GM19395 (cell line): ENCODE results near the gene PPP1R11.
"Not testable (repeated sequence)": the region's sequence is repeated elsewhere in the genome, so short reads cannot be mapped to it uniquely, and the experiment has no call there.

Source experiments
- ATAC-seq: cut with Tn5 transposase; IDR thresholded peaks from one replicate; pipeline ENCODE4 v1.9.1; 2021; ENCODE audit warnings: mild to moderate bottlenecking, moderate library complexity; ENCODE audit not compliant: unreplicated experiment

PPP1R11 gene

GRCh38 chr6:30066577-30067459 lies at the start of gene PPP1R11:
TSS of gene PPP1R11 (plus strand) at chr6:30067198. CDS start at chr6:30067411, 213 bp downstream.
- peak; percentile 96 for ATAC-seq

- no peak for ATAC-seq
Measured at GRCh38 chr6:30019819-30020218, 47.2 kb upstream of the PPP1R11 start.

- no peak for ATAC-seq
Measured at GRCh38 chr6:30020626-30021025, 46.4 kb upstream of the PPP1R11 start.

GRCh38 chr6:30022189-30022588 lies 44.8 kb upstream of the PPP1R11 start:
- ATAC-seq = no peak

- ATAC-seq = not testable (repeated sequence)
Measured at GRCh38 chr6:30022712-30023111, 44.3 kb upstream of the PPP1R11 start.

- no peak for ATAC-seq
Measured at GRCh38 chr6:30025186-30025585, 41.8 kb upstream of the PPP1R11 start.

- no peak for ATAC-seq
Measured at GRCh38 chr6:30029588-30029987, 37.4 kb upstream of the PPP1R11 start.

- ATAC-seq = no peak
Measured at GRCh38 chr6:30031381-30031780, 35.6 kb upstream of the PPP1R11 start.

- ATAC-seq = not testable (repeated sequence)
Measured at GRCh38 chr6:30033440-30033839, 33.6 kb upstream of the PPP1R11 start.

- ATAC-seq = no peak
Measured at GRCh38 chr6:30035784-30036183, 31.2 kb upstream of the PPP1R11 start.

GRCh38 chr6:30037182-30037788 lies 29.7 kb upstream of the PPP1R11 start:
- ATAC-seq = no peak

- no peak for ATAC-seq
Measured at GRCh38 chr6:30041221-30041620, 25.8 kb upstream of the PPP1R11 start.

GRCh38 chr6:30041821-30042220 lies 25.2 kb upstream of the PPP1R11 start:
- no peak for ATAC-seq

- ATAC-seq = no peak
Measured at GRCh38 chr6:30042476-30042875, 24.5 kb upstream of the PPP1R11 start.

GRCh38 chr6:30042914-30043313 lies 24.1 kb upstream of the PPP1R11 start:
- no peak for ATAC-seq

GRCh38 chr6:30043744-30044143 lies 23.3 kb upstream of the PPP1R11 start:
- ATAC-seq = no peak

GRCh38 chr6:30044630-30045029 lies 22.4 kb upstream of the PPP1R11 start:
- ATAC-seq = no peak

GRCh38 chr6:30047220-30047619 lies 19.8 kb upstream of the PPP1R11 start:
- no peak for ATAC-seq

- ATAC-seq = no peak
Measured at GRCh38 chr6:30053682-30054081, 13.3 kb upstream of the PPP1R11 start.

GRCh38 chr6:30055513-30055912 lies 11.5 kb upstream of the PPP1R11 start:
- no peak for ATAC-seq

- peak; percentile 30 for ATAC-seq
Measured at GRCh38 chr6:30060606-30061091, 6.3 kb upstream of the PPP1R11 start.
